Osteoblast (primary cell): ENCODE data around the gene KLHL4. TPM values are rescaled to one million over a fixed set of nuclear protein-coding genes. Genes with fewer than 3 reads are reported as not detected.

Experiments used
- DNase-seq: peaks from one replicate; pipeline ENCODE4 v3.0.0; 2011; ENCODE audit warnings: low spot score, mixed read lengths; ENCODE audit not compliant: insufficient read length; ENCODE audit errors: missing footprints
- H2AFZ ChIP-seq: 2 replicates; pipeline ENCODE4 v1.6.0; 2011; ENCODE audit warnings: mild to moderate bottlenecking, low read length
- H3K27ac ChIP-seq: 2 replicates; pipeline ENCODE4 v1.5.1; 2011; ENCODE audit warnings: mild to moderate bottlenecking, low read depth, low read length, moderate library complexity
- H3K27me3 ChIP-seq: 2 replicates; pipeline ENCODE4 v1.6.0; 2012; ENCODE audit warnings: mild to moderate bottlenecking, control low read depth, inconsistent platforms, low read length, moderate library complexity; ENCODE audit not compliant: insufficient read depth
- H3K36me3 ChIP-seq: 2 replicates; pipeline ENCODE4 v1.5.1; 2011; ENCODE audit warnings: mild to moderate bottlenecking, low read length, control low read depth, moderate library complexity; ENCODE audit not compliant: insufficient read depth
- H3K4me1 ChIP-seq: 2 replicates; pipeline ENCODE4 v1.5.1; 2011; ENCODE audit warnings: mild to moderate bottlenecking, low read length, control low read depth, moderate library complexity; ENCODE audit not compliant: insufficient read depth
- H3K4me2 ChIP-seq: 2 replicates; pipeline ENCODE4 v1.6.0; 2011; ENCODE audit warnings: mild to moderate bottlenecking, low read length; ENCODE audit not compliant: insufficient read depth
- H3K4me3 ChIP-seq: fragments of 200-600 bp; sonication (generic); 3 replicates; pipeline ENCODE4 v1.5.1; 2012; ENCODE audit warnings: mild to moderate bottlenecking, low read length, inconsistent platforms; ENCODE audit not compliant: insufficient read depth
- H3K79me2 ChIP-seq: 2 replicates; pipeline ENCODE4 v1.6.0; 2012; ENCODE audit warnings: mild to moderate bottlenecking, low read length, control low read depth, inconsistent platforms; ENCODE audit not compliant: insufficient read depth
- H3K9me3 ChIP-seq: 2 replicates; pipeline ENCODE4 v1.5.1; 2011; ENCODE audit warnings: low read depth, low read length, control low read depth
- H4K20me1 ChIP-seq: 2 replicates; pipeline ENCODE4 v1.6.0; 2012; ENCODE audit warnings: mild to moderate bottlenecking, low read length, control low read depth; ENCODE audit not compliant: insufficient read depth
- total RNA-seq: library from RNA; depleted of rRNA; stranded (reverse); fragments of >200 nt; gene quantifications from 2 replicates; pipeline ENCODE4 v1.2.3, GENCODE V29; 2012
- TF ChIP-seq, protein P1 (sequence below): IDR thresholded peaks from 2 replicates; pipeline ENCODE4 v1.5.1; 2011; ENCODE audit warnings: mild to moderate bottlenecking, low read depth, low read length, moderate library complexity; ENCODE audit errors: extremely low read depth

Gene KLHL4
- total RNA-seq, 1 donor = 0.72 TPM

DNA sequence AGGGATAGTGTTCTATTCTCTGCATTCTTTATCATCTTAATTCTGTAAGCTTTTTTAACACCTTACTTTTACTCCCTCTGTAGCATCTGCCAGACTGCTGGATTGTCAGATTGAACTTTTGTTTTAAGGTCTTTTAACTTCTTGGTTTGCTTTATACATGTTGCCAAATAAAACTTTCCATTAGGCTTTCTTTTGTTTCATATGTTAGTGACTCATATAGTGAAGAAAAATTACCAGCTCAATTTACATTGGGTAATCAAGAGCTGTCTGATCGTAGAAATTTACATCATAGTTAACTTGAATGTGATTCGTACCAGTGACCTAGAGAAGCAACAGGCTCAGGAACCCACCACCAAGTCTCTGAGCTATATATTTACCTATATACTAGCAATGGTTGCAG lies 28.5 kb upstream of the KLHL4 start:
- H3K4me1 ChIP-seq = no peaks in the 10 kb centered on the region
- no peak overlapping the region for H3K4me3 ChIP-seq
- H4K20me1 ChIP-seq = no peaks in the 10 kb centered on the region
- H3K36me3 ChIP-seq = no peaks in the 10 kb centered on the region
- TF ChIP-seq, protein P1, sequence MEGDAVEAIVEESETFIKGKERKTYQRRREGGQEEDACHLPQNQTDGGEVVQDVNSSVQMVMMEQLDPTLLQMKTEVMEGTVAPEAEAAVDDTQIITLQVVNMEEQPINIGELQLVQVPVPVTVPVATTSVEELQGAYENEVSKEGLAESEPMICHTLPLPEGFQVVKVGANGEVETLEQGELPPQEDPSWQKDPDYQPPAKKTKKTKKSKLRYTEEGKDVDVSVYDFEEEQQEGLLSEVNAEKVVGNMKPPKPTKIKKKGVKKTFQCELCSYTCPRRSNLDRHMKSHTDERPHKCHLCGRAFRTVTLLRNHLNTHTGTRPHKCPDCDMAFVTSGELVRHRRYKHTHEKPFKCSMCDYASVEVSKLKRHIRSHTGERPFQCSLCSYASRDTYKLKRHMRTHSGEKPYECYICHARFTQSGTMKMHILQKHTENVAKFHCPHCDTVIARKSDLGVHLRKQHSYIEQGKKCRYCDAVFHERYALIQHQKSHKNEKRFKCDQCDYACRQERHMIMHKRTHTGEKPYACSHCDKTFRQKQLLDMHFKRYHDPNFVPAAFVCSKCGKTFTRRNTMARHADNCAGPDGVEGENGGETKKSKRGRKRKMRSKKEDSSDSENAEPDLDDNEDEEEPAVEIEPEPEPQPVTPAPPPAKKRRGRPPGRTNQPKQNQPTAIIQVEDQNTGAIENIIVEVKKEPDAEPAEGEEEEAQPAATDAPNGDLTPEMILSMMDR = no peak
- H3K79me2 ChIP-seq = no peaks in the 10 kb centered on the region
- no peak overlapping the region for H3K4me2 ChIP-seq
- H3K9me3 ChIP-seq = no peaks in the 10 kb centered on the region
- no peaks in the 10 kb centered on the region for H3K27me3 ChIP-seq
- H3K27ac ChIP-seq = no peak overlapping the region
- DNase-seq = no peak
- no peak overlapping the region for H2AFZ ChIP-seq

DNA sequence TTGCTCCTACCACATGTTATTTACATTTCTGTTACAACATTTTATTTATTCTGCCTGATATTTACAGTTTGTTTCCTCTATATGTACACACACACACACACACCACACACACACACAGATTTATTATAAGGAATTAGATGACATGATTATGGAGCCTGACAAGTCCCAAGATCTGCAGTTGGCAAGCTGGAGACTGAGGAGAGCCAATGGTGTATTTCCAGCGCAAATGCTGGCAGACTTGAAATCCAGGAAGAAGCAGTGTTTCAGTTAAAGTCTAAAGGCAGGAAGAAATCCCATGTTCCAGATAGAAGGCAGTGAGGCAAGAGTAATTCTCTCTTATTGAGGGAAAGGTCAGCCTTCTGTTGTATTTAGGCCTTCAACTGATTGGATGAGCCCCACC lies 1.8 kb upstream of the KLHL4 start:
- Histone ChIP-seq H3K27me3 (no peaks in the 10 kb centered on the region), H3K27ac (no peak overlapping the region), H3K4me2 (no peak overlapping the region), H3K4me3 (no peak overlapping the region), H3K9me3 (no peaks in the 10 kb centered on the region), H2AFZ (no peak overlapping the region), H3K4me1 (no peaks in the 10 kb centered on the region), H4K20me1 (no peaks in the 10 kb centered on the region), H3K79me2 (no peaks in the 10 kb centered on the region), H3K36me3 (no peaks in the 10 kb centered on the region)
- DNase-seq = no peak
- TF ChIP-seq, protein P1 = no peak

DNA sequence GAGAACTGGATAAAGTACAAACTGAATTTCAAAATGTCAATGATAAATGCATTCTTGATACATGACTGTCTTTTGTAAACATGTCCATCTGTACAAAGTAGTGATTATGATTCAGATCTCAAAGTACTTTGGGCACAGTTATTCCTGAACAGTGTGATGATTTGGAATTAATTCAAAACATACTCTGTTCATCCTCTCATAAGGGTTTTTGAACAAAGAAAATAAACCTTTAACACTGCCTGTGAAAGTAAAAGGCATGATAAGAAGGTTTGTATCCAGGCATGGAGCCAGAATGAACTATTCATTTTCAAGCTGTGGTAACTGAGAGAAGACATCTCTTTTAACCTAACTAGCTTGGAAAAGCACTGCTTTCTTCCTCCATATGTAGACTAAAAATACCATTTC lies 883 bp upstream of the KLHL4 start:
- H3K4me3 ChIP-seq = no peak overlapping the region
- no peaks in the 10 kb centered on the region for H4K20me1 ChIP-seq
- H3K27ac ChIP-seq = peak overlapping the region; percentile 33
- no peaks in the 10 kb centered on the region for H3K79me2 ChIP-seq
- H3K4me2 ChIP-seq = peak overlapping the region; percentile 78
- H3K27me3 ChIP-seq = no peaks in the 10 kb centered on the region
- H3K36me3 ChIP-seq = no peaks in the 10 kb centered on the region
- H3K9me3 ChIP-seq = no peaks in the 10 kb centered on the region
- H2AFZ ChIP-seq = no peak overlapping the region
- H3K4me1 ChIP-seq = no peaks in the 10 kb centered on the region
- no peak for DNase-seq
- TF ChIP-seq, protein P1 = no peak

DNA sequence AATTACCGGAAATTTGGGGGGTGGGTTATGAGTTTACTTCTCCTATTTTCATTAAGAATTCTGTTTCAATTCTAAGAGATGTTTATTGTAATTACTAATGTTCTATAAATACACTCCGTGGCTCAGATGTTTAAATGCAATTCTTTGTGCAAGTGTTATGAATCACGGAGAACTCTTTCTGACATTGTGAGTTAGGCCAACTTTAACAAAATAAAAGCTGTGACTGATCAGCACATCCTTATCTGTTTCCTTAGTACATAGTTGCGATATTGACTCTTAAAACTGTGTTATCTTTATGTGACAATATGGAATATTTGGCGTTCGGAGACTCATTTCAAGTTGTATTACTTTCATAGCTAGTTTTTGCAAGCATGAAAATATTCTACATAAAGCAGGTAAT lies 902 bp downstream of the KLHL4 start:
- H3K4me3 ChIP-seq = peak overlapping the region; percentile 61
- no peak for DNase-seq
- TF ChIP-seq, protein P1 = no peak

More for the DNA sequence above, 902 bp downstream of the KLHL4 start:
- Histone ChIP-seq H3K79me2 (no peaks in the 10 kb centered on the region), H4K20me1 (no peaks in the 10 kb centered on the region), H2AFZ (no peak overlapping the region), H3K27me3 (no peaks in the 10 kb centered on the region), H3K36me3 (no peaks in the 10 kb centered on the region), H3K4me1 (no peaks in the 10 kb centered on the region), H3K9me3 (no peaks in the 10 kb centered on the region), H3K27ac (peak overlapping the region; percentile 50), H3K4me2 (peak overlapping the region; percentile 78)
